ENCODE measurements around the gene HOXB9.

The HOXB9 gene

GRCh38 chr17:48643697-48644012 is 17.5 kb upstream of the HOXB9 start:
- H4K20me1 ChIP-seq (ENCODE audit: insufficient read depth, low read length): no peaks in the 10 kb centered on the region
- no peaks in the 10 kb centered on the region for H3F3A ChIP-seq (ENCODE audit: insufficient read depth, low read length)
- no peak overlapping the region for H3K27ac ChIP-seq (ENCODE audit: low read depth, low read length, poor library complexity, severe bottlenecking)
- H3K79me2 ChIP-seq (ENCODE audit: insufficient read depth, low read length): no peaks in the 10 kb centered on the region
- H3K4me3 ChIP-seq (ENCODE audit: low read depth, low read length, poor library complexity, severe bottlenecking): no peak overlapping the region
- H3K4me2 ChIP-seq (ENCODE audit: low read length): no peak overlapping the region
- 0 out of 2 replicates have a peak, but pooled peaks cover 5% of the 10 kb centered on the region for H3K27me3 ChIP-seq (ENCODE audit: insufficient read depth, low read length)
- no peak overlapping the region for H3K9ac ChIP-seq (ENCODE audit: low read length)
- H3K36me3 ChIP-seq (ENCODE audit: insufficient read depth, low read length): no peaks in the 10 kb centered on the region
- H2AFZ ChIP-seq (ENCODE audit: low read length): no peak overlapping the region
- H3K4me1 ChIP-seq (ENCODE audit: insufficient read depth, low read length, severe bottlenecking): no peaks in the 10 kb centered on the region
- no peaks in the 10 kb centered on the region for H3K9me2 ChIP-seq (ENCODE audit: low read depth, low read length)
- TF ChIP-seq, protein P1, sequence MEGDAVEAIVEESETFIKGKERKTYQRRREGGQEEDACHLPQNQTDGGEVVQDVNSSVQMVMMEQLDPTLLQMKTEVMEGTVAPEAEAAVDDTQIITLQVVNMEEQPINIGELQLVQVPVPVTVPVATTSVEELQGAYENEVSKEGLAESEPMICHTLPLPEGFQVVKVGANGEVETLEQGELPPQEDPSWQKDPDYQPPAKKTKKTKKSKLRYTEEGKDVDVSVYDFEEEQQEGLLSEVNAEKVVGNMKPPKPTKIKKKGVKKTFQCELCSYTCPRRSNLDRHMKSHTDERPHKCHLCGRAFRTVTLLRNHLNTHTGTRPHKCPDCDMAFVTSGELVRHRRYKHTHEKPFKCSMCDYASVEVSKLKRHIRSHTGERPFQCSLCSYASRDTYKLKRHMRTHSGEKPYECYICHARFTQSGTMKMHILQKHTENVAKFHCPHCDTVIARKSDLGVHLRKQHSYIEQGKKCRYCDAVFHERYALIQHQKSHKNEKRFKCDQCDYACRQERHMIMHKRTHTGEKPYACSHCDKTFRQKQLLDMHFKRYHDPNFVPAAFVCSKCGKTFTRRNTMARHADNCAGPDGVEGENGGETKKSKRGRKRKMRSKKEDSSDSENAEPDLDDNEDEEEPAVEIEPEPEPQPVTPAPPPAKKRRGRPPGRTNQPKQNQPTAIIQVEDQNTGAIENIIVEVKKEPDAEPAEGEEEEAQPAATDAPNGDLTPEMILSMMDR (IDR thresholded peaks at IDR 0.05; ENCODE audit: low read length): no peak
- no peak for TF ChIP-seq EZH2 (IDR thresholded peaks at IDR 0.05; ENCODE audit: borderline replicate concordance, low read length)
- H3K9me3 ChIP-seq (ENCODE audit: low read length): no peaks in the 10 kb centered on the region

DNA sequence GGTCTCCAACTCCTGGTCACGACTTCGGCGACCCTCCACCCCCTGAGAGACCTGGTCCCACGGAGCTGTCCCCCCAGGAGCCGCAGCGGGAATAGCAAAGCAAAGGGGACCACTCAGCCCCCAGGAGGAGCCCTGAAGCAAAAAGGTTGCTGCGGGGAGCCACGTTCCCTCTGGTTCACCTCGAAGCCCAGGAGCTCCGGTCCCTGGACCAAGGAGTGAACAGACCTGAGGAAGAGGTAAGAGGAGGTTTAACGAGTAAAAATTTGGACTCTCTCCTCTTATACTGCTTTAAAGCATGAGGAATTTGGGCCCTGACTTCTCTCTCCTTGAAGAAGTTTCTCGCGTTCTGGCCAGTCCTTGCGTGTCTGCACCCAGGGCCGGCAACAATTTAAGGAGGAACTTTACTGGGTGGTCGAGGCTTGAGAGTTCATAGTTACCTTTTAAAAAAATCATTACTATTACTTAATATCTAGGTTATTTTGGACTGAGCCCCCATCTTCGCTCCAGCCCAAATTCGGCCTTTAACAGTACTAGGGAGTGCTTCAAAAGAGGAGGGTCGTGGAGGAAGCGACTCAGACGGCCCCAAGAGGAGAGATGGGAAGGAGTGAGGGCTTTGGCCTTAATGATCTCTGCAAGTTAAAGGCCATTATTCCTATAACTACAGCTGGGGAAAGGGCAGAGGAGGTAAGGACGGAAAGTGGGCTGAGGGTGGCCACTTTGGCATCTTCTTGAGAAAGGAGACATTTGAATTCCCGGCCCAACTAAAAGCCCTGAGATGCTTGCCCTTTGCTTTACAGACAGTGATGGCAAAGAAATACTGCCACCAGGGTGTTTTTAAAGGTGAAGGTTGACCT is 16.9 kb upstream of the HOXB9 start:
- no peak overlapping the region for H3K4me3 ChIP-seq (ENCODE audit: low read depth, low read length, poor library complexity, severe bottlenecking)
- H3K27ac ChIP-seq (ENCODE audit: low read depth, low read length, poor library complexity, severe bottlenecking): no peak overlapping the region
- H4K20me1 ChIP-seq (ENCODE audit: insufficient read depth, low read length): no peaks in the 10 kb centered on the region
- no peaks in the 10 kb centered on the region for H3K9me3 ChIP-seq (ENCODE audit: low read length)
- H3K9ac ChIP-seq (ENCODE audit: low read length): no peak overlapping the region
- H3K36me3 ChIP-seq (ENCODE audit: insufficient read depth, low read length): no peaks in the 10 kb centered on the region
- no peaks in the 10 kb centered on the region for H3K4me1 ChIP-seq (ENCODE audit: insufficient read depth, low read length, severe bottlenecking)
- no peak for TF ChIP-seq EZH2 (IDR thresholded peaks at IDR 0.05; ENCODE audit: borderline replicate concordance, low read length)
- TF ChIP-seq, protein P1 (IDR thresholded peaks at IDR 0.05; ENCODE audit: low read length): no peak
- no peak overlapping the region for H3K4me2 ChIP-seq (ENCODE audit: low read length)
- H3K27me3 ChIP-seq (ENCODE audit: insufficient read depth, low read length): 0 out of 2 replicates have a peak, but pooled peaks cover 5% of the 10 kb centered on the region
- no peaks in the 10 kb centered on the region for H3K9me2 ChIP-seq (ENCODE audit: low read depth, low read length)
- H2AFZ ChIP-seq (ENCODE audit: low read length): no peak overlapping the region
- no peaks in the 10 kb centered on the region for H3F3A ChIP-seq (ENCODE audit: insufficient read depth, low read length)
- H3K79me2 ChIP-seq (ENCODE audit: insufficient read depth, low read length): no peaks in the 10 kb centered on the region

- Histone ChIP-seq H3K4me1 (ENCODE audit: insufficient read depth, low read length, severe bottlenecking) (no peaks in the 10 kb centered on the region), H3K4me3 (ENCODE audit: low read depth, low read length, poor library complexity, severe bottlenecking) (no peak overlapping the region), H2AFZ (ENCODE audit: low read length) (no peak overlapping the region), H3K4me2 (ENCODE audit: low read length) (no peak overlapping the region), H3K79me2 (ENCODE audit: insufficient read depth, low read length) (no peaks in the 10 kb centered on the region), H4K20me1 (ENCODE audit: insufficient read depth, low read length) (no peaks in the 10 kb centered on the region), H3K36me3 (ENCODE audit: insufficient read depth, low read length) (no peaks in the 10 kb centered on the region), H3K9me2 (ENCODE audit: low read depth, low read length) (no peaks in the 10 kb centered on the region), H3K27me3 (ENCODE audit: insufficient read depth, low read length) (0 out of 2 replicates have a peak, but pooled peaks cover 5% of the 10 kb centered on the region), H3K9me3 (ENCODE audit: low read length) (no peaks in the 10 kb centered on the region), H3F3A (ENCODE audit: insufficient read depth, low read length) (no peaks in the 10 kb centered on the region), H3K27ac (ENCODE audit: low read depth, low read length, poor library complexity, severe bottlenecking) (no peak overlapping the region), H3K9ac (ENCODE audit: low read length) (no peak overlapping the region)
- TF ChIP-seq EZH2 (IDR thresholded peaks at IDR 0.05; ENCODE audit: borderline replicate concordance, low read length): no peak
- TF ChIP-seq, protein P1 (IDR thresholded peaks at IDR 0.05; ENCODE audit: low read length): no peak
Measured at GRCh38 chr17:48642059-48642842, 16.1 kb upstream of the HOXB9 start.

All from OCI-LY1 (cell line).